CD4-positive, alpha-beta memory T cell (primary cell): Measurements from ENCODE around the gene RB1. TPM values are rescaled to one million over a fixed set of nuclear protein-coding genes. Genes with fewer than 3 reads are reported as not detected.
A peak's percentile ranks its signal among the peaks of the same experiment; 100 is the strongest.

ENCODE experiments used
- CTCF ChIA-PET: fragments of 350-600 bp; sonication (Branson Sonifier 250); formaldehyde crosslinking; loops from one replicate; lab custom pipeline; 2021; ENCODE audit warnings: inconsistent platforms; ENCODE audit not compliant: partially characterized antibody; lab: Charles Lee
- POLR2A ChIA-PET: fragments of 350-600 bp; sonication (Branson Sonifier 250); formaldehyde crosslinking; loops from one replicate; lab custom pipeline; 2021; ENCODE audit not compliant: partially characterized antibody; lab: Charles Lee
- DNase-seq, 5 donors: peaks; one replicate each; pipeline versions ENCODE4 v3.0.0 to v3.0.0-alpha.2; 2020 to 2022; ENCODE audit warnings: mixed read lengths in 1 of 5
- H3K27ac ChIP-seq: one replicate; pipeline ENCODE4 v1.7.0; 2013; ENCODE audit warnings: low read depth, low read length
- H3K27me3 ChIP-seq: 2 replicates; pipeline ENCODE4 v1.7.0; 2013; ENCODE audit warnings: mild to moderate bottlenecking, low read length, moderate library complexity; ENCODE audit not compliant: insufficient read depth
- H3K36me3 ChIP-seq: 2 replicates; pipeline ENCODE4 v1.7.0; 2013; ENCODE audit warnings: mild to moderate bottlenecking, low read length, moderate library complexity; ENCODE audit not compliant: insufficient read depth
- H3K4me1 ChIP-seq: 2 replicates; pipeline ENCODE4 v1.7.0; 2013; ENCODE audit warnings: mild to moderate bottlenecking, low read length, moderate library complexity; ENCODE audit not compliant: insufficient read depth
- H3K4me3 ChIP-seq, 2 donors: one replicate each; pipeline ENCODE4 v1.7.0; 2013; ENCODE audit warnings: low read length in 2 of 2, mild to moderate bottlenecking in 1 of 2
- H3K9me3 ChIP-seq, 2 donors: one replicate each; pipeline ENCODE4 v1.7.0; 2013; ENCODE audit warnings: low read length in 2 of 2, control low read depth in 1 of 2; ENCODE audit not compliant: control insufficient read depth in 1 of 2
- H3K27ac Mint-ChIP-seq, 7 donors: one replicate each; pipeline ENCODE4 v1.8.0; 2020 to 2021; ENCODE audit warnings: mixed read lengths in 7 of 7, mild to moderate bottlenecking in 6 of 7, inconsistent platforms in 3 of 7, moderate library complexity in 3 of 7
- H3K27me3 Mint-ChIP-seq, 2 donors: one replicate each; pipeline ENCODE4 v1.8.0; 2020 to 2021; ENCODE audit warnings: mixed read lengths in 2 of 2
- H3K36me3 Mint-ChIP-seq, 2 donors: one replicate each; pipeline ENCODE4 v1.8.0; 2020 to 2021; ENCODE audit warnings: mixed read lengths in 2 of 2, inconsistent platforms in 1 of 2, mild to moderate bottlenecking in 1 of 2
- H3K4me1 Mint-ChIP-seq, 4 donors: one replicate each; pipeline ENCODE4 v1.8.0; 2020 to 2021; ENCODE audit warnings: mixed read lengths in 4 of 4, mild to moderate bottlenecking in 1 of 4
- H3K4me3 Mint-ChIP-seq, 8 donors: one replicate each; pipeline ENCODE4 v1.8.0; 2020 to 2021; ENCODE audit warnings: mixed read lengths in 8 of 8, mild to moderate bottlenecking in 7 of 8, moderate library complexity in 6 of 8, inconsistent platforms in 3 of 8
- H3K9me3 Mint-ChIP-seq, 8 donors: one replicate each; pipeline ENCODE4 v1.8.0; 2020 to 2021; ENCODE audit warnings: mixed read lengths in 8 of 8, mild to moderate bottlenecking in 5 of 8, inconsistent platforms in 3 of 8, moderate library complexity in 1 of 8
- intact Hi-C: fragments of 100-400 bp; cut with micrococcal nuclease; formaldehyde crosslinking; loops from one replicate; pipeline ENCODE4 v1.15.1; 2023
- polyA plus RNA-seq, 2 donors: library from polyadenylated mRNA; unstranded; fragments of 300-500 nt; fragmentation: Illumina TruSeq; gene quantifications; one replicate each; pipeline ENCODE4 v1.2.3, GENCODE V29; 2021
- total RNA-seq, 2 experiments: library from RNA; stranded (reverse); gene quantifications; one replicate each; pipeline ENCODE4 v1.2.3, GENCODE V29; 2021

RB1 gene
- total and polyA plus RNA-seq, 4 experiments from 2014 or later = 14.9 to 26.0 (median 20.1) TPM

DNA sequence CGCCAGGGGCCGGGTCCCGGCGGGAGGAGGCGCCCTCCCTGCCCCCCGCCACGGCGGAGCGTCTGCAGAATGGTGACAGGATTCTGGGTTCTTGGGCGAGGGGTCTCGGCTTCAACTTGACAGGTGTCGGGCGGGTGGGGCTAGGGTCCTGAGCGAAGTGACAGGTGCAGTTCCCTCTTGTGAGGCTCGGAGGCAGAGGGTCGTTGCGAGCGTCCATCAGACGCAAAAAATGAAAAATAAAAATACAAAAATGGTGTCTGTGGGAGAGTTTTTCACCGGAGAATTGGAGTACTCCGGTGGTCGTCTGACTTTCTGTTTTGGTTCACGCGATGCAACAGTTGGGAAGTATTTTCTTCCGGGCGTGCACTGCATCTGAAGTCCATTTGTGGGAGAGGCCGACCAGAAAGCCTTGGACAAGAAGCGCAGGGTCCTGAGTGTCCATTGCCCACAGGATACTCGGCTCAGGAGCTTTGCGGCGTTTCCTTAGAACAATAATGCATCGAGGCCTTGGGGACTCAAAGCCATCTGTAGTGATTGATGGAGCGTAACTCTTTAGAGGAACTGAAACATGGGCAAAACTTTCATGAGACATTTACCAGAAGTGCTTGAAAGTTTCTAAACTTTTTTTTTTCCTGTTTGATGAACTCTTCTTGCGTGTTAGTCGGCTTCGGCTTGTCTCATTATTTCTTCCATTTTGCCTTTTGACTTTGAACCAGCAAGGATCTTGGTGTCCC, 759 bp downstream of the RB1 start:
- Mint-ChIP-seq H3K27ac (peak overlapping the region; percentile 98 to 99 (median 99)), H3K9me3 (no peaks in the 10 kb centered on the region), H3K36me3 (peaks cover 4 to 29% of the 10 kb centered on the region in 2 donors), H3K27me3 (no peaks in the 10 kb centered on the region), H3K4me3 (peak overlapping the region; percentile 95 to 99 (median 97)), H3K4me1 (peaks cover 24 to 44% (median 30%) of the 10 kb centered on the region in 4 donors)
- H3K9me3 ChIP-seq = no peaks in the 10 kb centered on the region
- H3K4me3 ChIP-seq = peak overlapping the region; percentile 76 to 94
- no peaks in the 10 kb centered on the region for H3K27me3 ChIP-seq
- intact Hi-C loops = loop anchor here (1.0 to 5.0 kb wide), 4 partner anchors 14 to 1488 kb away; partner anchors contain the start of genes KPNA3 and MED4
- H3K27ac ChIP-seq = peak overlapping the region; percentile 96
- H3K4me1 ChIP-seq = peaks cover 43% of the 10 kb centered on the region
- H3K36me3 ChIP-seq = no peaks in the 10 kb centered on the region
- ChIA-PET POLR2A (interaction anchor here (0.7 to 2.3 kb wide), 18 partner anchors 13 to 671 kb away, joined by 3 to 9 read pairs (median 5); partner anchors contain the start of genes FNDC3A, ITM2B, MED4 and RCBTB2), CTCF (interaction anchor here (1.1 kb wide), 1 partner anchor 275 kb away, joined by 5 read pairs; no protein-coding TSS in a partner anchor)
- DNase-seq = peak in 4 of 5 donors; percentile 36 to 46 (median 40)

DNA sequence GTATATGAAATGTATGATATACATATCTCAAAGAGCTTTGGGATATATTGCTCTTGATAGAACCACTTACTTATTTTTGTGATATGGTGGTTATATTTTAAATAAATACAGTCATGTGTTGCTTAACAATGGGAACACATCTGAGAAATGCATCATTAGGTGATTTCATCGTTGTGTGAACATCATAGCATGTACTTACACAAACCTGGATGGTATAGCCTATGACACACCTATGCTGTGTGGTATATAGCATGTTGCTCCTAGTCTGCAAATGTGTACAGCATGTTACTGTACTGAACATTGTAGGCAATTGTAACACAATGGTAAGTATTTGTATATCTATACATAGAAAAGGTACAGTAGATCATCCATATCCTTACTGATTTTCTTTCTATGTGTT, 7.7 kb downstream of the RB1 start:
- POLR2A ChIA-PET = interaction anchor here (0.6 kb wide), 1 partner anchor 9 kb away, joined by 3 read pairs; no protein-coding TSS in a partner anchor
- CTCF ChIA-PET = no interaction called here
- Histone ChIP-seq H3K9me3 (no peaks in the 10 kb centered on the region), H3K27ac (no peak overlapping the region), H3K4me3 (no peak overlapping the region), H3K27me3 (no peaks in the 10 kb centered on the region), H3K4me1 (peaks cover 26% of the 10 kb centered on the region), H3K36me3 (no peaks in the 10 kb centered on the region)
- no peaks in the 10 kb centered on the region for H3K27me3 Mint-ChIP-seq
- H3K4me3 Mint-ChIP-seq = no peak overlapping the region
- H3K9me3 Mint-ChIP-seq = no peaks in the 10 kb centered on the region
- intact Hi-C loops = no loop called here
- peaks cover 32 to 53% (median 40%) of the 10 kb centered on the region in 4 donors for H3K4me1 Mint-ChIP-seq
- H3K27ac Mint-ChIP-seq = no peak overlapping the region
- DNase-seq = no peak
- H3K36me3 Mint-ChIP-seq = peaks cover 17 to 26% of the 10 kb centered on the region in 2 donors

DNA sequence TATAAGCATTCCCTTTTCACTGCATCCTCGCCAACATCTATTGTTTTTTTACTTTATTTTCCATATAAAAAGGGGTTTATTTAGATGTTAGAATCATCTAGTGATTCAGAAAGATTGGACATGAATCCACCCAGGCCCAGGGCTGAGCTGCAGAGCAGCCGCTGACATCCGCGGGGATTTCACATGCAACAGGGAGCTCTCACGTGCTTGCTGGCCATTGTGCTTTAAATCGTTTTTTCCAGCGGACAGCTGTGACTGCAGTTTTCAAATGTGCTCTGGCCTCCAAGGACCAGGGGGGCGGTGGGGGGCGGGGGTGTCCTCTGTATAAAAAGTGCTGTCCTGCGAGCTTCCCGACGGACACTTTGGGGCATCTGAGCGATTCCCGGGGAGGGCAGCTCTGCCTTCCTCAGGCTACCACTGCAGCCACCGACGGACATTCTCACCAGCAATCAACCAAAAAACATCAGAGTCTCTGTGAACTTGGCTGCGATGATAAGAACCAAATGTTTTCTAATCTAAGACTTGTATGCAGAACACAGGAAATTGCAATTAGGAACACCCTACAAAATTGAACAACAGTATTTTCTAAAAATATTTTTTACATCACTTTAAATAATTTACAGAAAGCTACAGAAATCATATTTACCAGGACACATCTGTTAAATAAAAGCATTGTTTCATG, 12.6 kb downstream of the RB1 start:
- peak overlapping the region in 4 of 7 donors; percentile 25 to 73 (median 64) for H3K27ac Mint-ChIP-seq
- CTCF ChIA-PET = interaction anchor here (1.0 kb wide), 1 partner anchor 8 kb away, joined by 4 read pairs; no protein-coding TSS in a partner anchor

DNA sequence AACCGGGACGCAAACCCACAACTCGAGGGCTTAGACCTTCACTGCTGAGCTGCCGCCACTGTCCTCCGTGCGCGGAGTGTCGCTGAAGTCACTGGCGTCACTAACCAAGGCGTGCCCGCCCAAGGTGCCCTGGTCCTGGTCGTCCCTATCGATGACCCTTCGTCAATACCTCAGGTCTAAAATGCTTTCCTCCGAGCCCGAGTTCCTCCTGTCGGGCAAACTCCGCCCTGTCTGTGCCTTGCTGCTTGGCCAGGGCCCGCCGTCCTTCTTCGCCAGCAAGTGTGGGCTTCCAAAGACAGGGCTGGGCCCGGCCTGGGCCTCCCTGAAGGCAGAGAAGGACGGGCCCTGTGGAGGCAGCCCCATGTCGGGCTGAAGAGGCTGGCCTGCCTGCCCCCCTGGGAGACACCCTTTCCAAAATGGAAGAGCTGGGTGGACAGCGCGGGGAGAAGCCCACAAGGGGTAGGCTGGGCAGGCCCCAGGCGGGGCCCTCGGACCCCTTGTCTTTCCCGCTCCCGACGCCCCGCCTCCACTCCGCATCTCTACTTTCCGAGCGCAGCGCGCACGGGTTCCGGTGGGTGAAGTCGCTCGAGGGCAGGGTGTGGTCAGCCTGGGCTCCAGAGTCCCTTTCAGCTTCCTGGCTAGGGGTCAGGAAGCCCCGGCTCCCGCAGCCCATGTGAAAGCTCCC, 13.4 kb downstream of the RB1 start:
- Histone ChIP-seq H3K27me3 (no peaks in the 10 kb centered on the region), H3K4me3 (no peak overlapping the region), H3K4me1 (no peaks in the 10 kb centered on the region), H3K27ac (no peak overlapping the region), H3K9me3 (no peaks in the 10 kb centered on the region), H3K36me3 (no peaks in the 10 kb centered on the region)
- H3K36me3 Mint-ChIP-seq = peaks cover 30 to 31% of the 10 kb centered on the region in 2 donors
- ChIA-PET POLR2A (interaction anchor here (0.6 to 1.1 kb wide), 2 partner anchors 13 to 263 kb away, joined by 3 read pairs; partner anchors contain the start of gene RB1), CTCF (no interaction called here)
- DNase-seq = peak in 1 of 5 donors; percentile 34
- H3K4me1 Mint-ChIP-seq = peaks cover 20 to 45% (median 37%) of the 10 kb centered on the region in 4 donors
- H3K27ac Mint-ChIP-seq = peak overlapping the region in 2 of 7 donors; percentile 52 to 73
- intact Hi-C loops = no loop called here
- peak overlapping the region in 1 of 8 donors; percentile 62 for H3K4me3 Mint-ChIP-seq
- no peaks in the 10 kb centered on the region for H3K27me3 Mint-ChIP-seq
- H3K9me3 Mint-ChIP-seq = peaks cover 0 to 7% (median 2%) of the 10 kb centered on the region in 8 donors

More for the DNA sequence above, 12.6 kb downstream of the RB1 start:
- POLR2A ChIA-PET = interaction anchor here (1.1 kb wide), 1 partner anchor 12 kb away, joined by 3 read pairs; the partner anchor contains the start of gene RB1
- intact Hi-C loops = no loop called here
- DNase-seq = peak in 1 of 5 donors; percentile 13
- Mint-ChIP-seq H3K36me3 (peaks cover 27 to 29% of the 10 kb centered on the region in 2 donors), H3K4me3 (peak overlapping the region in 1 of 8 donors; percentile 32), H3K4me1 (peaks cover 18 to 44% (median 35%) of the 10 kb centered on the region in 4 donors), H3K9me3 (peaks cover 0 to 3% (median 0%) of the 10 kb centered on the region in 8 donors), H3K27me3 (no peaks in the 10 kb centered on the region)
- H3K4me1 ChIP-seq = no peaks in the 10 kb centered on the region
- no peak overlapping the region for H3K4me3 ChIP-seq
- no peaks in the 10 kb centered on the region for H3K36me3 ChIP-seq
- no peaks in the 10 kb centered on the region for H3K9me3 ChIP-seq
- no peaks in the 10 kb centered on the region for H3K27me3 ChIP-seq
- H3K27ac ChIP-seq = no peak overlapping the region

DNA sequence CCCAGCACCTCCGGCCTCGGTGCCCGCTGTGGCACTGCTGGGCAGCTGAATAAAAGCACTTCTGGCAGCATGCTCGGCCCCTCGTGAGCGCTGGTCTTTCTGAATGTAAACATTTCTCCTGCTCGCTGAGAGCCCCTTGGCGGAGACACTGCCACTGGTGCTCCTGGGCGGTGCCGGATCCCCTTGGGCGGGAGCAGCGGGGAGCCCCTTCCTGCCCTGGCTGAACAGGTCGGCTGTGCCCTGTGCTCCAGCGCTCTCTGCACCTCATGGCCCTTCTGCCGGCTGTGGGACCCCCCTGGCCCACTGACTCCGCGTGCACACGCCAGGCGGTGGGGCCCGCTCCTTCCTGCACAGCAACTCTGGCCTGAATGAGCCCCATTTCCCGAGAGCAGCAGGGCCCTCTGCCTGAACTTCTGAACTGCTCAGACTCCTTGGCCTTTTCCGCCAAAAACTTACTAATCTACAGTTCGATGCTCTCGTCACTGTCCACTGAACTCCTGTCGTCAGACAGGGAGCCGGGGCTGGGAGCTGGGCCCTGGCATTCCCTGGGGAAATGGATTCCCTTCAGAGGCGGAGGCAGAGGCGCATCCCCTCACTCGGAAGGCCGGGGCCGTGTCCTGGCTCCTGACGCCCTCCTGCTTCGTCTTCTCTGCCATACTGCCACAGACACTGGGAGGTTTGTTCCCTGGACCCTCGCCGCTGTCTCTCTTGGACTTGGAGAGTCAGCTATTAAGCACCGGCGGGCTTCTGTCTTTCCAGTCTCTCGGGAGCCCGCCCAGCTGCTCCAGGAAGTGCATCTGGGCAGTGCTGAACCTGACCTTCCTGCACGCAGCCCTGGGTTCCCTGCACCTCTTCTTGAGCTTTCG, 14.2 kb downstream of the RB1 start:
- H3K27ac Mint-ChIP-seq = peak overlapping the region in 4 of 7 donors; percentile 30 to 60 (median 37)
- no peaks in the 10 kb centered on the region for H3K27me3 ChIP-seq
- H3K4me3 ChIP-seq = no peak overlapping the region
- H3K9me3 Mint-ChIP-seq = peaks cover 0 to 14% (median 10%) of the 10 kb centered on the region in 8 donors
- DNase-seq = peak in 1 of 5 donors; percentile 34
- H3K27me3 Mint-ChIP-seq = no peaks in the 10 kb centered on the region
- H3K4me3 Mint-ChIP-seq = peak overlapping the region in 4 of 8 donors; percentile 73 to 87 (median 86)
- H3K27ac ChIP-seq = no peak overlapping the region
- CTCF ChIA-PET = interaction anchor here (1.0 to 2.0 kb wide), 2 partner anchors 15 to 263 kb away, joined by 3 to 8 read pairs; no protein-coding TSS in a partner anchor
- no peaks in the 10 kb centered on the region for H3K4me1 ChIP-seq
- H3K4me1 Mint-ChIP-seq = peaks cover 18 to 39% (median 31%) of the 10 kb centered on the region in 4 donors
- no peaks in the 10 kb centered on the region for H3K9me3 ChIP-seq
- POLR2A ChIA-PET = interaction anchor here (0.9 to 2.1 kb wide), 6 partner anchors 13 to 358 kb away, joined by 3 to 5 read pairs (median 3); partner anchors contain the start of genes ITM2B and RB1
- intact Hi-C loops = loop anchor here (2.0 kb wide), 1 partner anchor 13 kb away; no protein-coding TSS in a partner anchor
- no peaks in the 10 kb centered on the region for H3K36me3 ChIP-seq
- H3K36me3 Mint-ChIP-seq = peaks cover 30 to 36% of the 10 kb centered on the region in 2 donors
